Peyer's patch (tissue), 4 donors: ENCODE results near the gene VWA7.

ENCODE experiments used
- CTCF ChIP-seq, 6 experiments: fragments of 450-650 bp in 4 of 6; fragments of 200-600 bp in 2 of 6; sonication (generic) in 1 of 6; IDR thresholded peaks; one replicate each; pipeline ENCODE4 v1.5.1; 2017 to 2019; ENCODE audit warnings: antibody characterized with exemption in 6 of 6, mild to moderate bottlenecking in 3 of 6, moderate library complexity in 1 of 6
- POLR2A ChIP-seq, 2 donors: fragments of 450-650 bp; IDR thresholded peaks; one replicate each; pipeline ENCODE4 v1.5.1; 2017; ENCODE audit warnings: antibody characterized with exemption in 2 of 2, mild to moderate bottlenecking in 2 of 2, moderate library complexity in 2 of 2

GRCh38 chr6:31799781-31800180 is 22.7 kb upstream of the VWA7 start:
- no peak for TF ChIP-seq CTCF (IDR thresholded peaks at IDR 0.05)
- no peak for TF ChIP-seq POLR2A (IDR thresholded peaks at IDR 0.05)
